Keratinocyte (primary cell): ENCODE data around the gene EYA3. TPM values are rescaled to one million over a fixed set of nuclear protein-coding genes. Genes with fewer than 3 reads are reported as not detected.

Experiments
- DNase-seq: peaks from one replicate; pipeline ENCODE4 v3.0.0-alpha.2; 2011; ENCODE audit warnings: low read depth, missing footprints, low spot score
- FAIRE-seq: peaks from 2 replicates; lab custom pipeline; 2011; peaks lifted over from hg19 to GRCh38; lab: Jason Lieb, UNC
- H2AFZ ChIP-seq: 2 replicates; pipeline ENCODE4 v1.6.0; 2012; ENCODE audit warnings: low read length, control low read depth, inconsistent platforms; ENCODE audit not compliant: control insufficient read depth
- H3K27ac ChIP-seq: 2 replicates; pipeline ENCODE4 v1.5.1; 2011; ENCODE audit warnings: low read length; ENCODE audit not compliant: control insufficient read depth, insufficient read depth
- H3K27me3 ChIP-seq: 3 replicates; pipeline ENCODE4 v1.6.0; 2011; ENCODE audit warnings: low read length; ENCODE audit not compliant: control insufficient read depth, insufficient read depth; ENCODE audit errors: extremely low read depth
- H3K36me3 ChIP-seq, 2 experiments: 2 replicates in 1 of 2; 3 replicates in 1 of 2; pipeline ENCODE4 v1.5.1; 2011; ENCODE audit warnings: low read length in 2 of 2, mild to moderate bottlenecking in 1 of 2; ENCODE audit not compliant: control insufficient read depth in 2 of 2, insufficient read depth in 2 of 2; ENCODE audit errors: extremely low read depth in 1 of 2
- H3K4me1 ChIP-seq: 3 replicates; pipeline ENCODE4 v1.5.1; 2011; ENCODE audit warnings: low read length; ENCODE audit not compliant: control insufficient read depth, insufficient read depth; ENCODE audit errors: extremely low read depth
- H3K4me2 ChIP-seq: 3 replicates; pipeline ENCODE4 v1.6.0; 2011; ENCODE audit warnings: low read depth, low read length; ENCODE audit not compliant: control insufficient read depth, insufficient read depth; ENCODE audit errors: extremely low read depth
- H3K4me3 ChIP-seq, 3 experiments: fragments of 200-600 bp in 1 of 3; sonication (generic) in 1 of 3; 2 replicates in 2 of 3; 3 replicates in 1 of 3; pipeline ENCODE4 v1.5.1; 2011 to 2016; ENCODE audit warnings: low read length in 3 of 3, mild to moderate bottlenecking in 3 of 3, control low read depth in 2 of 3, inconsistent platforms in 1 of 3, low read depth in 1 of 3, mixed read lengths in 1 of 3, mixed run types in 1 of 3, moderate library complexity in 1 of 3; ENCODE audit not compliant: control insufficient read depth in 2 of 3, insufficient read depth in 2 of 3; ENCODE audit errors: extremely low read depth in 1 of 3
- H3K79me2 ChIP-seq: 2 replicates; pipeline ENCODE4 v1.6.0; 2012; ENCODE audit warnings: low read length; ENCODE audit not compliant: control insufficient read depth, insufficient read depth
- H3K9ac ChIP-seq: 3 replicates; pipeline ENCODE4 v1.6.0; 2011; ENCODE audit warnings: low read length; ENCODE audit not compliant: control insufficient read depth, insufficient read depth; ENCODE audit errors: extremely low read depth
- H3K9me1 ChIP-seq: 3 replicates; pipeline ENCODE4 v1.6.0; 2011; ENCODE audit warnings: low read length; ENCODE audit not compliant: control insufficient read depth, insufficient read depth; ENCODE audit errors: extremely low read depth
- H3K9me3 ChIP-seq: 2 replicates; pipeline ENCODE4 v1.5.1; 2012; ENCODE audit warnings: low read depth, low read length; ENCODE audit not compliant: control insufficient read depth
- H4K20me1 ChIP-seq: 3 replicates; pipeline ENCODE4 v1.6.0; 2011; ENCODE audit warnings: low read length; ENCODE audit not compliant: control insufficient read depth, insufficient read depth; ENCODE audit errors: extremely low read depth
- CTCF ChIP-seq, 3 experiments: IDR thresholded peaks in 1 of 3; conservative IDR thresholded peaks in 1 of 3; optimal IDR thresholded peaks in 1 of 3; 2 replicates in 2 of 3; 3 replicates in 1 of 3; pipeline versions ENCODE3 to v1.5.1; 2011; ENCODE audit warnings: low read length in 3 of 3, mild to moderate bottlenecking in 3 of 3, moderate library complexity in 2 of 3, control low read depth in 1 of 3, inconsistent platforms in 1 of 3; ENCODE audit not compliant: insufficient read depth in 2 of 3; ENCODE audit errors: extremely low read depth in 1 of 3
- EZH2 ChIP-seq: IDR thresholded peaks from one replicate; pipeline ENCODE4 v1.6.1; 2012; ENCODE audit warnings: inconsistent platforms, mild to moderate bottlenecking, low read length, moderate library complexity
- dilution Hi-C: fragments of 300-500 bp; cut with MboI; formaldehyde crosslinking; loops from one replicate; pipeline ENCODE4 v1.7.0; 2020; ENCODE audit warnings: low sequenced_read_pairs; ENCODE audit not compliant: extremely low pct_ligation_motif_present
- polyA plus RNA-seq, 5 experiments: library from polyadenylated mRNA; depleted of rRNA in 3 of 5; stranded (reverse) in 3 of 5; stranded (forward) in 1 of 5; unstranded in 1 of 5; fragments of >200 nt; gene quantifications; 1 replicate in 1 of 5; 2 replicates in 3 of 5; 3 replicates in 1 of 5; pipeline versions ENCODE4 v1.2.1 to v1.2.3, GENCODE V29; 2011 to 2012; ENCODE audit warnings: missing spikeins in 2 of 5, low read depth in 1 of 5, low replicate concordance in 1 of 5

The EYA3 gene
- polyA plus RNA-seq, 1 donor (not counting 4 experiments of a cell fraction or from before 2014, with no cell fraction given) = 17.6 TPM

- H3K4me3 ChIP-seq = no peak overlapping the region
Observed at GRCh38 chr1:28086651-28087050, 1.8 kb downstream of the EYA3 start.

GRCh38 chr1:28085129-28085528, 3.3 kb downstream of the EYA3 start:
- dilution Hi-C loops = no loop called here
- Histone ChIP-seq H3K4me2 (peak overlapping the region; percentile 25), H3K79me2 (peaks cover 77% of the 10 kb centered on the region), H4K20me1 (no peaks in the 10 kb centered on the region), H3K27me3 (no peaks in the 10 kb centered on the region), H3K36me3 (peaks cover 0 to 1% of the 10 kb centered on the region in 2 experiments), H3K9ac (no peak overlapping the region), H3K4me1 (peaks cover 25% of the 10 kb centered on the region), H3K9me1 (no peaks in the 10 kb centered on the region), H3K4me3 (no peak overlapping the region), H3K27ac (no peak overlapping the region), H3K9me3 (no peaks in the 10 kb centered on the region), H2AFZ (no peak overlapping the region)
- DNase-seq (no peak), FAIRE-seq (no peak)
- TF ChIP-seq CTCF (optimal IDR thresholded peaks at IDR 0.05 in 1 of 3, IDR thresholded peaks at IDR 0.05 in 1 of 3, conservative IDR thresholded peaks at IDR 0.05 in 1 of 3; ENCODE audit: extremely low read depth in 1 of 3, insufficient read depth in 2 of 3, low read length in 3 of 3) (no peak), EZH2 (no peak)

More at GRCh38 chr1:28086651-28087050, 1.8 kb downstream of the EYA3 start:
- peaks cover 25% of the 10 kb centered on the region for H3K4me1 ChIP-seq
- H3K4me2 ChIP-seq = peak overlapping the region; percentile 84
- no peaks in the 10 kb centered on the region for H4K20me1 ChIP-seq
- no peak overlapping the region for H3K27ac ChIP-seq
- TF ChIP-seq CTCF (optimal IDR thresholded peaks at IDR 0.05 in 1 of 3, IDR thresholded peaks at IDR 0.05 in 1 of 3, conservative IDR thresholded peaks at IDR 0.05 in 1 of 3; ENCODE audit: extremely low read depth in 1 of 3, insufficient read depth in 2 of 3, low read length in 3 of 3) (no peak), EZH2 (no peak)
- H3K9me1 ChIP-seq = no peaks in the 10 kb centered on the region
- DNase-seq (no peak), FAIRE-seq (no peak)
- H3K79me2 ChIP-seq = peaks cover 64% of the 10 kb centered on the region
- dilution Hi-C loops = no loop called here
- H3K36me3 ChIP-seq = no peaks in the 10 kb centered on the region
- H3K27me3 ChIP-seq = no peaks in the 10 kb centered on the region
- no peak overlapping the region for H2AFZ ChIP-seq
- peak overlapping the region; percentile 6 for H3K9ac ChIP-seq
- H3K9me3 ChIP-seq = no peaks in the 10 kb centered on the region
